Parathyroid adenoma (tissue), 2 donors: Measurements from ENCODE around the gene MIDN.

Experiments
- H2AFZ ChIP-seq: fragments of 300-600 bp; sonication (generic); one replicate; pipeline ENCODE4 v1.7.0; 2017; ENCODE audit warnings: antibody characterized with exemption, mild to moderate bottlenecking
- H3K27ac ChIP-seq: fragments of 300-600 bp; sonication (generic); one replicate; pipeline ENCODE4 v1.7.0; 2017
- H3K27me3 ChIP-seq: fragments of 300-600 bp; sonication (generic); one replicate; pipeline ENCODE4 v1.7.0; 2017; ENCODE audit warnings: low read length; ENCODE audit not compliant: control insufficient read depth, insufficient read depth
- H3K36me3 ChIP-seq: fragments of 300-600 bp; sonication (generic); one replicate; pipeline ENCODE4 v1.7.0; 2017; ENCODE audit warnings: low read length; ENCODE audit not compliant: control insufficient read depth, insufficient read depth
- H3K4me1 ChIP-seq: fragments of 300-600 bp; sonication (generic); one replicate; pipeline ENCODE4 v1.7.0; 2017; ENCODE audit warnings: control low read depth
- H3K4me2 ChIP-seq: fragments of 300-600 bp; sonication (generic); one replicate; pipeline ENCODE4 v1.7.0; 2017; ENCODE audit warnings: low read length
- H3K4me3 ChIP-seq: fragments of 300-600 bp; sonication (generic); one replicate; pipeline ENCODE4 v1.7.0; 2017; ENCODE audit warnings: low read depth, low read length
- H3K79me2 ChIP-seq: fragments of 300-600 bp; sonication (generic); one replicate; pipeline ENCODE4 v1.7.0; 2017; ENCODE audit warnings: control low read depth
- H3K9ac ChIP-seq: fragments of 300-600 bp; sonication (generic); one replicate; pipeline ENCODE4 v1.7.0; 2017; ENCODE audit warnings: mild to moderate bottlenecking
- H3K9me3 ChIP-seq: fragments of 300-600 bp; sonication (generic); one replicate; pipeline ENCODE4 v1.7.0; 2017; ENCODE audit warnings: low read length; ENCODE audit not compliant: control insufficient read depth
- TF ChIP-seq, protein P1 (sequence below): fragments of 300-600 bp; sonication (generic); IDR thresholded peaks from one replicate; pipeline ENCODE4 v1.7.0; 2017; ENCODE audit warnings: antibody characterized with exemption, mild to moderate bottlenecking
- donor health status: primary hyperparathyroidism.

MIDN gene

DNA sequence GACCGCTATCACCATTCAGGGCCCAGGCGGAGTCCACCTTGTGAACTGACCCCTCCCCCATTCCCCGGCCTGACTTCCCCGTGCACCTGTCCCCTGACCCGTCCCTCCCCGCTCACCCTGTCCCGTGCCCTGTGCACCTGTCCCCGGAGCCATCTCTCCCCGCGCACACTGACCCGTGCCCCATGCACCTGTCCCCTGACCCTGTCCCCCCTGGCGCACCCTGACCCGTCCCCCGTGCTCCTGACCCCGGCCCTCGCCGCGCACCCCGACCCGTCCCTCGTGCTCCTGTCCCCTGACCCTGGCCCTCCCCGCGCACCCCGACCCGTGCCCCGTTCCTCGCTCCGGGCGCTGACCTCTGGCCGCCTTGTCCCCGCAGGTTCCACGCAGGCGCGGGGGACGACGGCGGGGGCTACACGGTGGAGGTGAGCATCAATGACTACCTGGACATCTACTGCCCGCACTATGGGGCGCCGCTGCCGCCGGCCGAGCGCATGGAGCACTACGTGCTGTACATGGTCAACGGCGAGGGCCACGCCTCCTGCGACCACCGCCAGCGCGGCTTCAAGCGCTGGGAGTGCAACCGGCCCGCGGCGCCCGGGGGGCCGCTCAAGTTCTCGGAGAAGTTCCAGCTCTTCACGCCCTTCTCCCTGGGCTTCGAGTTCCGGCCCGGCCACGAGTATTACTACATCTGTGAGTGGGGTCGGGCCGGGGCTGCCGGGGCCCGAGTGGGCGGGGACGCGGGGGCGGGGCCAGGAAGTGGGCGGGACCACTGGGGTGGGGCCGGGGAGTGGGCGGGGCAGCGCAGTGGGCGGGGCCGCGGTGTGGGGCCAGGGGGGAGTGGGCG is 47.0 kb downstream of the MIDN start:
- TF ChIP-seq, protein P1, sequence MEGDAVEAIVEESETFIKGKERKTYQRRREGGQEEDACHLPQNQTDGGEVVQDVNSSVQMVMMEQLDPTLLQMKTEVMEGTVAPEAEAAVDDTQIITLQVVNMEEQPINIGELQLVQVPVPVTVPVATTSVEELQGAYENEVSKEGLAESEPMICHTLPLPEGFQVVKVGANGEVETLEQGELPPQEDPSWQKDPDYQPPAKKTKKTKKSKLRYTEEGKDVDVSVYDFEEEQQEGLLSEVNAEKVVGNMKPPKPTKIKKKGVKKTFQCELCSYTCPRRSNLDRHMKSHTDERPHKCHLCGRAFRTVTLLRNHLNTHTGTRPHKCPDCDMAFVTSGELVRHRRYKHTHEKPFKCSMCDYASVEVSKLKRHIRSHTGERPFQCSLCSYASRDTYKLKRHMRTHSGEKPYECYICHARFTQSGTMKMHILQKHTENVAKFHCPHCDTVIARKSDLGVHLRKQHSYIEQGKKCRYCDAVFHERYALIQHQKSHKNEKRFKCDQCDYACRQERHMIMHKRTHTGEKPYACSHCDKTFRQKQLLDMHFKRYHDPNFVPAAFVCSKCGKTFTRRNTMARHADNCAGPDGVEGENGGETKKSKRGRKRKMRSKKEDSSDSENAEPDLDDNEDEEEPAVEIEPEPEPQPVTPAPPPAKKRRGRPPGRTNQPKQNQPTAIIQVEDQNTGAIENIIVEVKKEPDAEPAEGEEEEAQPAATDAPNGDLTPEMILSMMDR, result no peak
- Histone ChIP-seq H3K4me2 (peak overlapping the region; percentile 18), H3K27ac (no peak overlapping the region), H3K9me3 (no peaks in the 10 kb centered on the region), H3K36me3 (no peaks in the 10 kb centered on the region), H3K4me1 (peaks cover 4% of the 10 kb centered on the region), H2AFZ (peak overlapping the region; percentile 34), H3K27me3 (no peaks in the 10 kb centered on the region), H3K79me2 (no peaks in the 10 kb centered on the region), H3K9ac (no peak overlapping the region), H3K4me3 (no peak overlapping the region)

DNA sequence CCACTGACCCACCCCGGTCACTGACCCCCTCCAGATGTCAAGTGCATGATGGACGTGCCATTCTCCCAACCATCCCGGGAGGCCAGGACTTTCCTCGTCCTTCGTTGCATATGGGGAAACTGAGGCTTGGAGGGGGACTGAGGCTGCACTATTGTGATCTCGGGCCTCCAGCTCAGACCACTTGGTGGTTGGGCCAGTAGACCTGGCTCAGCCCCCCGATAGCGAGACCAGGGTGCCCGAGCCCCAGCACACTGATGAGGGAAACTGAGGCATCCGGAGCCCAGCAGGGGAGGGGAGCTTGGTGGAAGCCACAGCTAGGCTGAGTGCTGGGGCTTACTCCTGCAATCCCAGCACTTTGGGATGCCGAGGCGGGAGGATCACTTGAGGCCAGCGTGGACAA is 47.7 kb downstream of the MIDN start:
- H3K27me3 ChIP-seq, result no peaks in the 10 kb centered on the region
- H3K36me3 ChIP-seq, result no peaks in the 10 kb centered on the region
- no peak overlapping the region for H3K4me2 ChIP-seq
- no peak overlapping the region for H3K27ac ChIP-seq
- H3K9me3 ChIP-seq, result no peaks in the 10 kb centered on the region
- TF ChIP-seq, protein P1, result no peak
- H3K4me3 ChIP-seq, result no peak overlapping the region
- H3K4me1 ChIP-seq, result peaks cover 4% of the 10 kb centered on the region
- H3K79me2 ChIP-seq, result no peaks in the 10 kb centered on the region
- no peak overlapping the region for H3K9ac ChIP-seq
- H2AFZ ChIP-seq, result no peak overlapping the region

DNA sequence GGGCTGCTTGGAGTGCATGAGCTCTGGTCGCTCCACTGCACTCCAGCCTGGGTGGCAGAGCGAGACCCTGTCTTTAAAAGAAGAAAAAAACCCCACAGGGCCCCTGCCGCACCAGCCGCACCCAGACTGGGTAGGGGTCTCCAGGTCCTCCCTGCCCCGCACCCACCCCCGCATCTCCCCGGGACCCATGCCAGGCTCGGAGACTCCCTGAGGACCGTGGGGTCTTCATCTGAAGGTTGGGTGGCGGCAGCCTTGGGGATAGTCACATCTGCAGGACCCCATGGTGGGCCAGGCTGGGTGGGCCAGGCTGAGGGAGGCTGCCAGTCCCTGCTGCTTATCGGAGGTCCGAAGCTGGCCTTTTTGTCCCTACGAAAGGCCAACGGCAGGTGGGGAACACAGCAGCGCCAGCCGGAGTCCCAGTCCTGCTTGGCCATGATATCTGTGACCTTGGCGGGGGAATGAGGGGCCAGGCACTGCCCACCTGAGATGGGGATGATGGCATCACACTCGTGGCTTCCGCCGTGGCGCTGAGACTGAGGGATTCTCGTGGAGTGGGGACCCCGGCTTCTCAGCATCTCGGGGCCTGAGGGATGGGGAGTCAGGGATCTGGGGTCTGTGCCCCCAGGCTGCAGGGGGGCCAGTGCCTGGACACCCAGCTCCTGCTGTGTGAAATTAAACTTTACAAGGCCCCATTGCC is 48.3 kb downstream of the MIDN start:
- H3K27ac ChIP-seq, result no peak overlapping the region
- H3K4me3 ChIP-seq, result no peak overlapping the region
- peaks cover 4% of the 10 kb centered on the region for H3K4me1 ChIP-seq
- no peaks in the 10 kb centered on the region for H3K27me3 ChIP-seq
- H2AFZ ChIP-seq, result no peak overlapping the region
- H3K79me2 ChIP-seq, result no peaks in the 10 kb centered on the region
- H3K9ac ChIP-seq, result no peak overlapping the region
- TF ChIP-seq, protein P1, result no peak
- H3K36me3 ChIP-seq, result no peaks in the 10 kb centered on the region
- no peaks in the 10 kb centered on the region for H3K9me3 ChIP-seq
- H3K4me2 ChIP-seq, result no peak overlapping the region

DNA sequence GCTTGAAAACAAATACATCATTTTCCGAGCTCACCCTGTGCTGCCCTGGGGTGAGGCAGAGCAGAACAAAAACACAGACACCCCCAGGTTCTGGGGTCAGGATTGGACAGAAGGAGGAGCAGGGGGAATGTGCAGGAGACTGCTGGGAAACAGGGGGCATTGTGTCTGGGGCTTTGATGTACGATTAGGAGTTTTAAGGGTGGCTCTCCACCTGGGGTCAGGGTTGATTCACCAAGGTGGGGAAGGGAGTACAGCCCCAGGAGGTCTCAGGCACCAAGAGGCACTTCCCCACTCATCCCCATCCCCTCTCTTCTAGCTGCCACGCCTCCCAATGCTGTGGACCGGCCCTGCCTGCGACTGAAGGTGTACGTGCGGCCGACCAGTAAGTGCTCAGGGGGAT is 49.9 kb downstream of the MIDN start:
- H3K36me3 ChIP-seq, result no peaks in the 10 kb centered on the region
- no peaks in the 10 kb centered on the region for H3K9me3 ChIP-seq
- H3K27me3 ChIP-seq, result no peaks in the 10 kb centered on the region
- no peak overlapping the region for H3K4me2 ChIP-seq
- peaks cover 4% of the 10 kb centered on the region for H3K4me1 ChIP-seq
- no peak overlapping the region for H3K27ac ChIP-seq
- TF ChIP-seq, protein P1, result no peak
- no peak overlapping the region for H2AFZ ChIP-seq
- no peaks in the 10 kb centered on the region for H3K79me2 ChIP-seq
- no peak overlapping the region for H3K9ac ChIP-seq
- H3K4me3 ChIP-seq, result no peak overlapping the region
